Neuronal stem cell (in vitro differentiated cells): ENCODE measurements around the gene HDAC2.

Experiments
- DNase-seq: peaks from one replicate; pipeline ENCODE4 v3.0.0-alpha.2; 2013; ENCODE audit warnings: low spot score
- H2AFZ ChIP-seq: one replicate; pipeline ENCODE4 v1.6.1; 2013; ENCODE audit warnings: mild to moderate bottlenecking, low read length, inconsistent platforms
- H2AK5ac ChIP-seq: 2 replicates; pipeline ENCODE4 v1.6.1; 2013; ENCODE audit warnings: low read depth, mild to moderate bottlenecking, inconsistent platforms, low read length, moderate library complexity, mixed read lengths
- H2BK120ac ChIP-seq: 2 replicates; pipeline ENCODE4 v1.6.1; 2013; ENCODE audit warnings: low read depth, mild to moderate bottlenecking, inconsistent platforms, low read length, moderate library complexity, mixed read lengths
- H2BK12ac ChIP-seq: one replicate; pipeline ENCODE4 v1.6.1; 2013; ENCODE audit warnings: low read length, inconsistent platforms
- H2BK15ac ChIP-seq: 2 replicates; pipeline ENCODE4 v1.6.1; 2013; ENCODE audit warnings: mild to moderate bottlenecking, low read length, inconsistent platforms, mixed read lengths
- H2BK5ac ChIP-seq: one replicate; pipeline ENCODE4 v1.6.1; 2013; ENCODE audit warnings: inconsistent platforms, mild to moderate bottlenecking, low read length, moderate library complexity
- H3K14ac ChIP-seq: one replicate; pipeline ENCODE4 v1.6.1; 2013; ENCODE audit warnings: low read length, inconsistent platforms
- H3K18ac ChIP-seq: 2 replicates; pipeline ENCODE4 v1.6.1; 2013; ENCODE audit warnings: low read length, inconsistent platforms
- H3K23ac ChIP-seq: 2 replicates; pipeline ENCODE4 v1.6.1; 2013; ENCODE audit warnings: low read depth, mild to moderate bottlenecking, mixed read lengths, low read length, inconsistent platforms; ENCODE audit not compliant: poor library complexity
- H3K27ac ChIP-seq: replicated peaks from 3 replicates; pipeline ENCODE4 v1.5.1; 2013; ENCODE audit warnings: low read length, inconsistent platforms
- H3K27me3 ChIP-seq, 3 experiments: 2 replicates each; pipeline ENCODE4 v1.6.1; 2013; ENCODE audit warnings: low read length in 3 of 3, mild to moderate bottlenecking in 2 of 3, inconsistent platforms in 1 of 3, low read depth in 1 of 3, mixed read lengths in 1 of 3, moderate library complexity in 1 of 3; ENCODE audit not compliant: control insufficient read depth in 3 of 3, insufficient read depth in 3 of 3
- H3K36me3 ChIP-seq, 2 donors: replicated peaks in 1 of 2; 2 replicates each; pipeline ENCODE4 v1.6.1; 2013; ENCODE audit warnings: low read length in 2 of 2; ENCODE audit not compliant: control insufficient read depth in 2 of 2, insufficient read depth in 2 of 2
- H3K4ac ChIP-seq: 2 replicates; pipeline ENCODE4 v1.6.1; 2013; ENCODE audit warnings: inconsistent platforms, mild to moderate bottlenecking, low read length, moderate library complexity
- H3K4me1 ChIP-seq, 2 donors: 1 replicate in 1 of 2; 2 replicates in 1 of 2; pipeline ENCODE4 v1.6.1; 2013; ENCODE audit warnings: low read length in 2 of 2, low read depth in 1 of 2; ENCODE audit not compliant: control insufficient read depth in 2 of 2, insufficient read depth in 1 of 2
- H3K4me2 ChIP-seq: one replicate; pipeline ENCODE4 v1.6.1; 2013; ENCODE audit warnings: mild to moderate bottlenecking, low read length, inconsistent platforms; ENCODE audit not compliant: insufficient read depth, poor library complexity, severe bottlenecking
- H3K4me3 ChIP-seq, 2 donors: 2 replicates each; pipeline ENCODE4 v1.5.1; 2013; ENCODE audit warnings: low read length in 2 of 2, mild to moderate bottlenecking in 2 of 2, inconsistent platforms in 1 of 2, moderate library complexity in 1 of 2
- H3K79me1 ChIP-seq: one replicate; pipeline ENCODE4 v1.6.1; 2013; ENCODE audit warnings: low read depth, mild to moderate bottlenecking, inconsistent platforms, low read length, moderate library complexity
- H3K9ac ChIP-seq: one replicate; pipeline ENCODE4 v1.6.1; 2013; ENCODE audit warnings: mild to moderate bottlenecking, low read depth, low read length, inconsistent platforms; ENCODE audit not compliant: poor library complexity
- H3K9me3 ChIP-seq, 2 donors: replicated peaks in 1 of 2; 2 replicates each; pipeline versions ENCODE3 to v1.6.1; 2013; ENCODE audit warnings: low read length in 2 of 2, mild to moderate bottlenecking in 2 of 2, inconsistent platforms in 1 of 2, low read depth in 1 of 2, mixed read lengths in 1 of 2, moderate library complexity in 1 of 2; ENCODE audit not compliant: control insufficient read depth in 2 of 2, insufficient read depth in 1 of 2
- H4K8ac ChIP-seq: one replicate; pipeline ENCODE4 v1.6.1; 2013; ENCODE audit warnings: low read depth, mild to moderate bottlenecking, inconsistent platforms, low read length, moderate library complexity
- H4K91ac ChIP-seq: one replicate; pipeline ENCODE4 v1.6.1; 2013; ENCODE audit warnings: low read length, low read depth, mild to moderate bottlenecking, inconsistent platforms; ENCODE audit not compliant: poor library complexity
- WGBS, 2 donors: extraction: QIAGEN DNeasy Blood & Tissue Kit; methylation state at CpG; one replicate each; pipeline ENCODE4 v1.1.7; 2013; ENCODE audit warnings: missing lambda C conversion rate in 2 of 2, mixed read lengths in 1 of 2; ENCODE audit not compliant: insufficient read length in 2 of 2, insufficient replicate concordance in 1 of 2; ENCODE audit errors: extremely low coverage in 2 of 2; 5-methylcytosine and 5-hydroxymethylcytosine counted together

HDAC2 gene

DNA sequence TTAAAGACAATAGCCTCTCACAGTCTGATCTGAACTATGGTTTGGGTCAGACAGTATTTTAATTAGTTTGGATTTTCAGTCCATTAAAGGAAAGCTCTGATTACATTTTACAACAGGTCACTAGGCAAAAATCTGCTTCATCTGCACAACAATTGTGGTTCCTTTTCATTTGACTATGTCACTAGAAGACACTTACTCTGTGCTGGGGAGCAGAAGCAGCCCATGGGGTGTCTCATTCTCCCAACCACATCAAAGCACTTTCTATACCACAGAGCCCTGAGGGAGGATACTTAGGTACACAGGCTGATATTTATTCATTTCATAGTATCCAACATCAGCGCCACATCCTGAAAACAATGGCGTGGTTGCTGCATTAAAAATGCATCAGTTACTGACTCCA, 36.6 kb upstream of the HDAC2 start:
- H3K9ac ChIP-seq, result no peak overlapping the region
- H3K36me3 ChIP-seq, result no peaks in the 10 kb centered on the region
- no peak overlapping the region for H2BK120ac ChIP-seq
- H3K4me2 ChIP-seq, result no peak overlapping the region
- no peak overlapping the region for H3K27ac ChIP-seq
- H4K8ac ChIP-seq, result no peak overlapping the region
- H2AFZ ChIP-seq, result no peak overlapping the region
- H3K4ac ChIP-seq, result no peak overlapping the region
- no CpG with 5 or more reads among the region's 2 CpGs for WGBS, 2 donors
- H3K9me3 ChIP-seq, result no peaks in the 10 kb centered on the region
- no peak for DNase-seq
- H2BK5ac ChIP-seq, result no peak overlapping the region
- no peak overlapping the region for H3K14ac ChIP-seq
- H2BK12ac ChIP-seq, result no peak overlapping the region
- H2BK15ac ChIP-seq, result no peak overlapping the region
- no peak overlapping the region for H3K18ac ChIP-seq
- H2AK5ac ChIP-seq, result no peak overlapping the region
- no peak overlapping the region for H4K91ac ChIP-seq
- H3K27me3 ChIP-seq, result no peaks in the 10 kb centered on the region
- H3K23ac ChIP-seq, result no peak overlapping the region
- H3K4me1 ChIP-seq, result peaks cover 3 to 12% of the 10 kb centered on the region in 2 donors
- no peak overlapping the region for H3K4me3 ChIP-seq
- no peaks in the 10 kb centered on the region for H3K79me1 ChIP-seq

- Histone ChIP-seq H2AFZ (no peak overlapping the region), H3K79me1 (no peaks in the 10 kb centered on the region), H3K36me3 (no peaks in the 10 kb centered on the region), H3K23ac (no peak overlapping the region), H3K14ac (no peak overlapping the region), H2BK5ac (no peak overlapping the region), H3K4me2 (no peak overlapping the region), H3K27ac (no peak overlapping the region), H3K9me3 (peaks cover 0 to 6% of the 10 kb centered on the region in 2 donors), H4K8ac (no peak overlapping the region), H3K4me1 (no peaks in the 10 kb centered on the region), H3K27me3 (no peaks in the 10 kb centered on the region), H3K9ac (no peak overlapping the region), H3K4me3 (no peak overlapping the region), H2AK5ac (no peak overlapping the region), H2BK15ac (no peak overlapping the region), H2BK12ac (no peak overlapping the region), H4K91ac (no peak overlapping the region), H3K18ac (no peak overlapping the region), H3K4ac (no peak overlapping the region), H2BK120ac (no peak overlapping the region)
- no peak for DNase-seq
Measured at GRCh38 chr6:114001354-114001753, 30.4 kb upstream of the HDAC2 start.

DNA sequence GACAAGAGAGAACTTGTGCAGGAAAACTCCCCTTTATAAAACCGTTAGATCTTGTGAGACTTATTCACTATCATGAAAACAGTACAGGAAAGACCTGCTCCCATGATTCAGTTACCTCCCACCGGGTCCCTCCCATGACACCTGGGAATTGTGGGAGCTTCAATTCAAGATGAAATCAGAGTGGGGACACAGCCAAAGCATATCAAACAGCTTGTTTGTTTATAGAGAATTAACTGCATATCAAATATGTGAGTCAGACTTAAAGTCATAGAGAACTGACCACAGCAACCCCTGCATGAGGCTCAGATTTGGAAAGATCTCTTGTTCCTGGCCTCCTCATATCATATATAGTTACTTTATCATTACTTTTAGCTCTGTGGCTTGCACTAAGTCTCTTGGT, 29.1 kb upstream of the HDAC2 start:
- no peak for DNase-seq
- H3K23ac ChIP-seq, result no peak overlapping the region

DNA sequence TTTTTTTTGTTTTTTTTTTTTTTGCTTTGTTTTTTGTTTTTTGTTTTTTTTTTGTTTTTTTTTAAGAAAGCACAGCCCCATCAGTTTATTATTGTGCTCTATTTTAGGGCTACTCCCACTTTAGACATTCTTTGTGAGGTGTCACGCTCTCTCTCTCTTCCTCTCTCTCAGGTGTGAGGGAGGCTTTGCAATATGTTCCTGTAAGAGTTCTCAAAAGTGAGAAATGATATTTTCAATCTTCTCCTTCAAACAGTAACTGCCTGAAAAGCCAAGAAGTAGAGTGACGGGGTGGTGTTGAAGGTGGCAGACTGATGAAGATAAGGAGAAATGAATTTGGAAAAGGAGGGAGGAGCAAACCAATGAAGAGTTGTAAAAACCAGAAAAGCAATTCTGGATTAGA, 28.3 kb upstream of the HDAC2 start:
- Histone ChIP-seq H2BK120ac (no peak overlapping the region), H3K23ac (no peak overlapping the region), H2BK5ac (no peak overlapping the region), H3K9me3 (peaks cover 0 to 6% of the 10 kb centered on the region in 2 donors), H3K9ac (no peak overlapping the region), H3K4ac (no peak overlapping the region), H3K4me3 (no peak overlapping the region), H2BK12ac (no peak overlapping the region), H3K4me1 (peaks cover 3 to 4% of the 10 kb centered on the region in 2 donors), H4K8ac (no peak overlapping the region), H3K36me3 (no peaks in the 10 kb centered on the region), H3K18ac (no peak overlapping the region), H2BK15ac (no peak overlapping the region), H3K27me3 (no peaks in the 10 kb centered on the region), H2AFZ (no peak overlapping the region), H4K91ac (no peak overlapping the region), H3K4me2 (no peak overlapping the region), H2AK5ac (no peak overlapping the region), H3K27ac (no peak overlapping the region), H3K79me1 (no peaks in the 10 kb centered on the region), H3K14ac (no peak overlapping the region)
- no peak for DNase-seq
- WGBS, 2 donors, result no CpG with 5 or more reads among the region's 2 CpGs

More for the DNA sequence above, 29.1 kb upstream of the HDAC2 start:
- no peaks in the 10 kb centered on the region for H3K36me3 ChIP-seq
- no peak overlapping the region for H3K14ac ChIP-seq
- H3K4me1 ChIP-seq, result peaks cover 3 to 4% of the 10 kb centered on the region in 2 donors
- H3K4me3 ChIP-seq, result no peak overlapping the region
- no peak overlapping the region for H3K4me2 ChIP-seq
- H2BK5ac ChIP-seq, result no peak overlapping the region
- no peak overlapping the region for H2AK5ac ChIP-seq
- H2BK12ac ChIP-seq, result no peak overlapping the region
- no peaks in the 10 kb centered on the region for H3K27me3 ChIP-seq
- no peak overlapping the region for H2BK15ac ChIP-seq
- H4K8ac ChIP-seq, result no peak overlapping the region
- no peak overlapping the region for H2AFZ ChIP-seq
- no peak overlapping the region for H2BK120ac ChIP-seq
- H3K18ac ChIP-seq, result no peak overlapping the region
- WGBS, 2 donors, result no CpG with 5 or more reads among the region's 2 CpGs
- H4K91ac ChIP-seq, result no peak overlapping the region
- H3K27ac ChIP-seq, result no peak overlapping the region
- H3K79me1 ChIP-seq, result no peaks in the 10 kb centered on the region
- no peak overlapping the region for H3K4ac ChIP-seq
- H3K9me3 ChIP-seq, result peaks cover 0 to 6% of the 10 kb centered on the region in 2 donors
- H3K9ac ChIP-seq, result no peak overlapping the region
